Mesenchymal stem cell (in vitro differentiated cells and primary cell): ENCODE measurements around the gene CDK6.

Source experiments
- DNase-seq: peaks from one replicate; pipeline ENCODE4 v3.0.0-alpha.2; 2013
- H2AFZ ChIP-seq: one replicate; pipeline ENCODE4 v1.6.1; 2013; ENCODE audit warnings: low read depth, mild to moderate bottlenecking, control low read depth, inconsistent platforms, low read length, moderate library complexity
- H2AK5ac ChIP-seq: 2 replicates; pipeline ENCODE4 v1.6.1; 2013; ENCODE audit warnings: low read length, moderate library complexity, mild to moderate bottlenecking, inconsistent platforms; ENCODE audit not compliant: severe bottlenecking
- H2BK120ac ChIP-seq: one replicate; pipeline ENCODE4 v1.6.1; 2013; ENCODE audit warnings: low read depth, mild to moderate bottlenecking, inconsistent platforms, low read length, moderate library complexity
- H2BK12ac ChIP-seq, 2 experiments: one replicate each; pipeline ENCODE4 v1.6.1; 2013; ENCODE audit warnings: inconsistent platforms in 2 of 2, low read length in 2 of 2, mild to moderate bottlenecking in 2 of 2, moderate library complexity in 2 of 2, control low read depth in 1 of 2
- H2BK15ac ChIP-seq: one replicate; pipeline ENCODE4 v1.6.1; 2013; ENCODE audit warnings: mild to moderate bottlenecking, low read depth, inconsistent platforms; ENCODE audit not compliant: poor library complexity, severe bottlenecking
- H2BK5ac ChIP-seq: 2 replicates; pipeline ENCODE4 v1.6.1; 2013; ENCODE audit warnings: low read depth, mild to moderate bottlenecking, low read length, control low read depth, inconsistent platforms; ENCODE audit not compliant: poor library complexity, severe bottlenecking
- H3K14ac ChIP-seq, 2 experiments: one replicate each; pipeline ENCODE4 v1.6.1; 2013; ENCODE audit warnings: inconsistent platforms in 2 of 2, low read length in 2 of 2, control low read depth in 1 of 2, mild to moderate bottlenecking in 1 of 2, moderate library complexity in 1 of 2
- H3K18ac ChIP-seq, 2 experiments: one replicate each; pipeline ENCODE4 v1.6.1; 2013; ENCODE audit warnings: inconsistent platforms in 2 of 2, low read length in 2 of 2, control low read depth in 1 of 2, low read depth in 1 of 2, mild to moderate bottlenecking in 1 of 2
- H3K23ac ChIP-seq, 2 experiments: one replicate each; pipeline ENCODE4 v1.6.1; 2013; ENCODE audit warnings: inconsistent platforms in 2 of 2, low read length in 2 of 2, mild to moderate bottlenecking in 2 of 2, moderate library complexity in 2 of 2, control low read depth in 1 of 2
- H3K27ac ChIP-seq: 2 replicates; pipeline ENCODE4 v1.5.1; 2013; ENCODE audit warnings: mild to moderate bottlenecking, moderate library complexity, low read length, control low read depth, inconsistent platforms; ENCODE audit not compliant: poor library complexity, severe bottlenecking
- H3K27me3 ChIP-seq, 2 experiments: 2 replicates each; pipeline versions ENCODE4 v1.6.1 to v1.7.0; 2013; ENCODE audit warnings: low read length in 2 of 2, mild to moderate bottlenecking in 2 of 2, moderate library complexity in 2 of 2, control low read depth in 1 of 2, inconsistent platforms in 1 of 2; ENCODE audit not compliant: control insufficient read depth in 1 of 2, insufficient read depth in 1 of 2
- H3K36me3 ChIP-seq, 2 experiments: 2 replicates each; pipeline versions ENCODE4 v1.6.1 to v1.7.0; 2013; ENCODE audit warnings: low read length in 2 of 2, control low read depth in 1 of 2, inconsistent platforms in 1 of 2, low read depth in 1 of 2, mild to moderate bottlenecking in 1 of 2; ENCODE audit not compliant: insufficient read depth in 2 of 2, control insufficient read depth in 1 of 2
- H3K4ac ChIP-seq, 2 experiments: one replicate each; pipeline ENCODE4 v1.6.1; 2013; ENCODE audit warnings: inconsistent platforms in 2 of 2, low read length in 2 of 2, mild to moderate bottlenecking in 2 of 2, moderate library complexity in 2 of 2, control low read depth in 1 of 2, low read depth in 1 of 2
- H3K4me1 ChIP-seq: 2 replicates; pipeline ENCODE4 v1.6.1; 2013; ENCODE audit warnings: low read depth, low read length, control low read depth; ENCODE audit not compliant: control insufficient read depth, insufficient read depth
- H3K4me2 ChIP-seq: 2 replicates; pipeline ENCODE4 v1.6.1; 2013; ENCODE audit warnings: low read length, mild to moderate bottlenecking, inconsistent platforms; ENCODE audit not compliant: poor library complexity, severe bottlenecking
- H3K4me3 ChIP-seq, 2 experiments: 2 replicates each; pipeline versions ENCODE4 v1.5.1 to v1.7.0; 2013; ENCODE audit warnings: low read length in 2 of 2, mild to moderate bottlenecking in 2 of 2, control low read depth in 1 of 2, low read depth in 1 of 2; ENCODE audit not compliant: insufficient read depth in 1 of 2
- H3K79me1 ChIP-seq: replicated peaks from 2 replicates; pipeline ENCODE4 v1.6.1; 2013; ENCODE audit warnings: mild to moderate bottlenecking, control low read depth, low read length, inconsistent platforms; ENCODE audit not compliant: poor library complexity, severe bottlenecking
- H3K9ac ChIP-seq: 2 replicates; pipeline ENCODE4 v1.7.0; 2013; ENCODE audit warnings: mild to moderate bottlenecking, low read length, moderate library complexity
- H3K9me3 ChIP-seq: 2 replicates; pipeline ENCODE4 v1.7.0; 2013; ENCODE audit warnings: mild to moderate bottlenecking, low read length; ENCODE audit not compliant: control insufficient read depth
- H4K8ac ChIP-seq: one replicate; pipeline ENCODE4 v1.6.1; 2013; ENCODE audit warnings: inconsistent platforms, mild to moderate bottlenecking, low read length, moderate library complexity
- H4K91ac ChIP-seq: one replicate; pipeline ENCODE4 v1.6.1; 2013; ENCODE audit warnings: mild to moderate bottlenecking, low read length, inconsistent platforms
- WGBS: methylation state at CpG from one replicate; pipeline ENCODE4 v1.1.7; 2013; ENCODE audit warnings: mixed read lengths; 5-methylcytosine and 5-hydroxymethylcytosine counted together

CDK6 gene

DNA sequence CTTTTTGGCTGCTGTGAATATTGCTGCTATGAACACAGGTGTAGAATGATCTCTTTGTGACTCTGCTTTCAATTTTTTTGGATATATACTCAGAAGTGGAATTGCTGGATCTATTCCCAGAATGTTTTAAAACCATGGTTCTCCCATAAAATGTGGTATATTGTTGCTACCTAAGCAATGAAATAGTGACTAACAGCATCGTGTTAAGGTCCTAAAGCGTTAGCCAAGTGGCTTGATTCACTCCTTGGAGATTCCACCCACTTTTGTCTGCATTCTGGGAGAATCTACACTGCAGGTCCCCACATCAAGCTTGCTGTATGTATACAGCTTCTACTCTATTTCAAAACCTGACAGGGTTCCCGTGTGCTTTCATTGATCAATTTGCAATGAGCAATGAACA lies 105.6 kb downstream of the CDK6 start:
- Histone ChIP-seq H3K4me2 (no peak overlapping the region), H4K91ac (no peak overlapping the region), H2BK5ac (no peak overlapping the region), H3K4me1 (peaks cover 6% of the 10 kb centered on the region), H3K9me3 (no peaks in the 10 kb centered on the region), H3K9ac (no peak overlapping the region), H3K4ac (no peak overlapping the region), H3K18ac (no peak overlapping the region), H2BK12ac (no peak overlapping the region), H3K27me3 (no peaks in the 10 kb centered on the region), H3K23ac (no peak overlapping the region), H2BK120ac (no peak overlapping the region), H3K14ac (no peak overlapping the region), H4K8ac (no peak overlapping the region), H2AK5ac (no peak overlapping the region), H3K79me1 (peaks cover 16% of the 10 kb centered on the region), H3K36me3 (peaks cover 0 to 3% of the 10 kb centered on the region in 2 experiments), H3K27ac (no peak overlapping the region), H3K4me3 (no peak overlapping the region), H2AFZ (no peak overlapping the region), H2BK15ac (no peak overlapping the region)
- DNase-seq, result no peak
- WGBS, result 96% methylated on average over 3 of the region's 3 CpGs

DNA sequence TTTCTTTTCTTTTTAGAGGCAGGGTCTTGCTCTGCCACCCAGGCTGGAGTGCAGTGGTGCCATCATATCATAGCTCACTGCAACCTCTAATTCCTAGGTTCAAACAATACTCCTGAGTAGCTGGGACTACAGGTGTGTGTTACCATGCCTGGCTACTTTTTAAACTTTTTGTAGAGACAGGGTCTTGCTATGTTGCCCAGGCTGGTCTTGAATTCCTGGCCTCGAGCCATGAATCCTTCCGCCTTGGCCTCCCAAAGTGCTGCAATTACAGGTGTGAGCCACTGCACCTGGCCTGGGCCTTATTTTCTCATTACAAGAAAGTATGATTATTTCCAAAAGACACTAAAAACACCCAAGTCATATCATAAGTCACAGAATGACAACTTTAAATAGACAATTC lies 106.6 kb downstream of the CDK6 start:
- H3K79me1 ChIP-seq, result peaks cover 20% of the 10 kb centered on the region
- H3K18ac ChIP-seq, result no peak overlapping the region
- no peak overlapping the region for H3K23ac ChIP-seq
- 96% methylated on average over 2 of the region's 2 CpGs for WGBS
- H3K4ac ChIP-seq, result no peak overlapping the region
- no peak overlapping the region for H3K27ac ChIP-seq
- no peak overlapping the region for H2AK5ac ChIP-seq
- H2AFZ ChIP-seq, result no peak overlapping the region
- H3K36me3 ChIP-seq, result peaks cover 7 to 10% of the 10 kb centered on the region in 2 experiments
- no peak overlapping the region for H3K4me2 ChIP-seq
- no peak overlapping the region for H2BK120ac ChIP-seq
- H2BK12ac ChIP-seq, result no peak overlapping the region
- no peak overlapping the region for H3K9ac ChIP-seq
- no peak overlapping the region for H4K91ac ChIP-seq
- no peaks in the 10 kb centered on the region for H3K9me3 ChIP-seq
- peaks cover 6% of the 10 kb centered on the region for H3K4me1 ChIP-seq
- no peak overlapping the region for H2BK5ac ChIP-seq
- no peak overlapping the region for H3K14ac ChIP-seq
- H4K8ac ChIP-seq, result no peak overlapping the region
- no peak overlapping the region for H3K4me3 ChIP-seq
- no peak overlapping the region for H2BK15ac ChIP-seq
- no peak for DNase-seq
- no peaks in the 10 kb centered on the region for H3K27me3 ChIP-seq

DNA sequence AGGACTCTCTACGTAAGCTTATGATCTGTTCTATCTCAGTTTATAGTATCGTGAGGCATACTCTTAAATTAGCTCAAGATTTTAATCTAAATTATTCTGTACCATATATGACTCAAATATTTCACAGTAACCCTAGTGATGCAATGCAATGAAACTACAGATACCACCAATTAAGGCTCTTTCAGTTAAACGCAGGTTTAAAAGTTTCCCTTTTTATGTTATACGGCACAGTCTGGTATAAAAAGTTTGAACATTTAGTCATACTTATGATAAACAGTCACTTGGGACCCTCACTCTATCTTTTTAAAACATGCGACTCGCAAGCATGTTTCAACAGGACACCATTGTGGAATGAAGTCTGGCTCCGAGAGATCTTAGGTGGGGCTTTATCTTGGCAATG lies 107.2 kb downstream of the CDK6 start:
- Histone ChIP-seq H3K4ac (no peak overlapping the region), H4K91ac (no peak overlapping the region), H2AFZ (no peak overlapping the region), H3K23ac (no peak overlapping the region), H2AK5ac (no peak overlapping the region), H3K4me1 (peaks cover 6% of the 10 kb centered on the region), H3K14ac (no peak overlapping the region), H3K27me3 (no peaks in the 10 kb centered on the region), H3K4me3 (no peak overlapping the region), H2BK5ac (no peak overlapping the region), H3K27ac (no peak overlapping the region), H3K4me2 (no peak overlapping the region), H3K79me1 (peaks cover 16% of the 10 kb centered on the region), H2BK15ac (no peak overlapping the region), H3K36me3 (peaks cover 7 to 15% of the 10 kb centered on the region in 2 experiments), H4K8ac (no peak overlapping the region), H3K9ac (no peak overlapping the region), H3K18ac (no peak overlapping the region), H3K9me3 (no peaks in the 10 kb centered on the region), H2BK120ac (no peak overlapping the region), H2BK12ac (no peak overlapping the region)
- no peak for DNase-seq
- WGBS, result 100% methylated on average over 7 of the region's 7 CpGs

DNA sequence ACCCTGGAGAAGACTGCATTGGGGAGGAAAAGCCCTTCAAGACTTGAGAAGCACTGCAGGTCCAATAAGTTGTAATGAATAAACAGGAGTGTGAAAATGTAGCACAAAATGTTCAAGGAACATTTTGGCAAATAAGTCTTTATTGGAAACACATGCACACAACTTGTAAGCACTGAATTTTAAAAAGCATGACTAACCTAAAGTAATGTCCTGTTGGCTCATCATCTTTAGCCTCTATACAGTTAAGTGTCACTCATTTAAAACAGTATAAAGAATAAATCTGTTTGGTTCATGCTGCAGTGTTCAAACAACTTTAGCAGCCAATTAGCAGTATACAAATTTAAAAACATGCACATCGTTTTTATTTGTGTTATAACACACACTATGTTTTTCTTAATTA lies 108.6 kb downstream of the CDK6 start:
- Histone ChIP-seq H3K27ac (no peak overlapping the region), H3K36me3 (peaks cover 7 to 18% of the 10 kb centered on the region in 2 experiments), H4K91ac (no peak overlapping the region), H3K18ac (no peak overlapping the region), H2AK5ac (no peak overlapping the region), H3K4me1 (peaks cover 6% of the 10 kb centered on the region), H3K79me1 (peaks cover 16% of the 10 kb centered on the region), H2BK5ac (no peak overlapping the region), H2AFZ (no peak overlapping the region), H2BK120ac (no peak overlapping the region), H2BK15ac (no peak overlapping the region), H3K9me3 (no peaks in the 10 kb centered on the region), H3K14ac (no peak overlapping the region), H3K23ac (no peak overlapping the region), H3K4me3 (no peak overlapping the region), H3K4ac (no peak overlapping the region), H4K8ac (no peak overlapping the region), H3K4me2 (no peak overlapping the region), H3K9ac (no peak overlapping the region), H2BK12ac (no peak overlapping the region), H3K27me3 (no peaks in the 10 kb centered on the region)
- no peak for DNase-seq
- no CpG with 5 or more reads among the region's 1 CpG for WGBS
